DMS153 treated with DMSO at 0.1 percent for 48 hours (cell line): ENCODE measurements around the gene TSNAX.

Source experiments
- DNase-seq: peaks from one replicate; lab custom pipeline; 2025; ENCODE audit not compliant: unreplicated experiment; lab: John Stamatoyannopoulos, UW

Gene TSNAX

DNA sequence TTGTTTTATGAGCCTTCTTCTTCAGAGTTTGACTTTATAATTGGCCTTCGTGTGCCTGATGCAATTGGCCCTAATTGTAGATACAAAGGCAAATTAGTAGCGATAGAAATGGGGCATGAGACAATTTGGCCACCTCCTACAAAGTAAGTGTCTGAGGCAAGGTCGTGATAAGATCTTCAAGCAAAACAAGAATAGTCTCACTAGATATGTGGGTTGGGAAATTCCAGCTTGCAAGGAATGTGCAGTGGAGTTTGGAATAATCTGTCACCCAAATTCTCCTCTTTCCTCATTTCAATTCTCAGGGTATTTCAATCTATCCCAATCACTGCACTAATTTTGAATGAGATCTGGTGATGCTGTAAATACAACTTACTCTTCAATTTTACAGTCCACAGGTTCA, 11.4 kb upstream of the TSNAX start:
- DNase-seq = no peak

DNA sequence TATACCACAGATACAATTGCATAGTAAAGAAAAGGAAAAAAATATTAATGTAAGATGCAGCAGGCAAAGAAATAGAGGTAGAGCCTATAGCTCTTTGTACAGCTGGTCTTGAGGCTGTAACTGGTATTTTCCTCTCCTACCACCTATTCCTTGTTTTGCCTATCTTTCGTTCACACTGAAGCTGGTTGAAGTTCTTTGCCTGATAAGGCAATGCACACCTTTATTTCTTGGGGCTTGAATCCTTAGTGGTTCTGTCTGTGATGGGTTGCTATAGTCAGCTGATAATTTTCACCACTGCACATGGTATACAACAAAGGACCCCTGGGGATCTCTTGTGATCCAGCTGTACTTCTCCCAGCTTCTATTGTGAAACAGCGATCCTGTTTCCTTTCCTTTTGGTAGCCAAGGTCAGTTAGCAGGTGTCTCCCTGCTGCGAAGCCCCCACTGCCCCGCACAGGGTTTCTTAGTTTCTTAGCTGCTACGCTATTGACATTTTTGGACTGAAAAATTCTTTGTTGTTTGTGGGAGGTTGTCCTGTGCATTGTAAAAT, 9.9 kb upstream of the TSNAX start:
- no peak for DNase-seq

DNA sequence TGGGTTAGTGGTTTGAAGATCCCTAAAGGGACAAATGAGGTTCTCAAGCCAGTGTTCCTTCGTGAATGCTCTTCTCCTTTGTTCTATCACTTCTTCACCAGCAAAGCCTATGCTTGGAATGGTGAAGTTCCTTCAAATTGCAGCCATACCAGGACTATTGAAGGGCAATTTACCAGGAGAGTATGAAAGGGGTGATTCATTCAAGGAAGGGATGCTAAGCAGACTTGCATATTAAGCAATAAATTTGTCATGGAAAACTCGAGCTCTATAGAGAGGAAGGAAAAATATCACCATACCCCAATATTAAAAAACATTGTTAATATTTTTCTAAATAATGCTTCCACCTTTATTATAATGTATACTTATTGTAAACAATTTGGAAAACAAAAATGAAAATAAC, 9.3 kb upstream of the TSNAX start:
- no peak for DNase-seq

GRCh38 chr1:231522038-231522437, 6.4 kb upstream of the TSNAX start:
- DNase-seq = no peak

GRCh38 chr1:231522931-231523642, 5.4 kb upstream of the TSNAX start:
- no peak for DNase-seq

GRCh38 chr1:231523816-231524215, 4.7 kb upstream of the TSNAX start:
- no peak for DNase-seq

DNA sequence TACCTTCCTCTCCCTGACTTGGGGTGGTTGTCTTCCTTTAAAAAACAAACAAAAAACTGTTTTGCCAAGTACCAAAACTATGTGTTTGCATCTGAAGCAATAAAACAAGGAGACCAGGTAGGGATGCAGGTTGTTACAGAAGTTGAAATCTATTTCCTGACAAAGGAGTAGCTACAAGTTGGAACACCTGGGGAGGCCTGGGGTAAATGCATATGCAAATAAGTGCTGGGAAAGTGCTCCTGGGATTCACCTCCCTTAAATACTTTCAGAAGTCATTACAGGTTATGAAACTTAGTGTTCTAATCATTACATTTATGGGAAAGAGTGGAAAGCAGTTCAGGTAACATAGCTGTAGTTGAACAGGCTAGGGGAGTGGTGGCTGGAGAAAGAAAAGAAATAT, 1.9 kb upstream of the TSNAX start:
- no peak for DNase-seq

- DNase-seq = peak; percentile 60
These were observed 790 bp upstream of the TSNAX start for GRCh38 chr1:231527586-231528171.

GRCh38 chr1:231533240-231533639, 4.8 kb downstream of the TSNAX start:
- no peak for DNase-seq

- no peak for DNase-seq
These were observed 6.3 kb downstream of the TSNAX start for GRCh38 chr1:231534703-231535159.

DNA sequence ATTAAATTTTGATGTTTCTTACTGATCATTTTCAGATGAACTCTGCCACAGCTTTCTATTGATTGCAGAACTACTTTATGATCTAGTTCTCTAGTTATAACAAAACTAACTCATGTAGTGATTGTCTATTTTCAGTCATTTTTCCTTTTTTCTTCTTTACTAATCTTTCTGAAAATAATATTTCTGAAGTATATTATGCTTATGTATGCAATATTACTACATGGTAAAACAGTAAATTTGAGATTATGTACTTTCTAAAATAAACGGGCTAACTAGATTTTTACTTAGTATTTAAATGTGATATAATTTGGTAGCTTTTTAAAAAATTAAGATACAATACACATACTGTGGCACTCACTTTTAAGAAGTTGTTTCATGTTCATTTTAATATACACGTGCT, 7.6 kb downstream of the TSNAX start:
- DNase-seq = no peak

- no peak for DNase-seq
These were observed 12.4 kb downstream of the TSNAX start for GRCh38 chr1:231540847-231541246.

DNA sequence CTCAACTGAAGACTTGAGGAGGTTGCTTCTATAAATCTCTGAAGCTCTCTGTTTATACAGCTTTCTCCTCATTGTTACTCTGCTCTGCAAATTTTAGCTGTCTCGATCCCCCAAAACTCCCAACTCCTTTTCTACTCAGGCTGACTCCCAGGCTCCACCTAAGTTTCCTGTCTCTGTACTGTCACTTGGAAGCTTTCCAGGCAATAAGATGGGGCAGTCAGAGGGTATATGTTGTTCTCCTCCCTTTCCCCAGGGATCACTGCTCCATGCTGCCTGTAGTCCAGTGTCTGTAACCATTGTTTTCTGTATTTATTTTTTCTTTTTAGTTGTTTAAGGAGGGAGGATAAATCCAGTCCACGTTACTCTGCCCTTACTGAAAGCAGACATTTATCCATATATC, 13.4 kb downstream of the TSNAX start:
- DNase-seq = no peak

DNA sequence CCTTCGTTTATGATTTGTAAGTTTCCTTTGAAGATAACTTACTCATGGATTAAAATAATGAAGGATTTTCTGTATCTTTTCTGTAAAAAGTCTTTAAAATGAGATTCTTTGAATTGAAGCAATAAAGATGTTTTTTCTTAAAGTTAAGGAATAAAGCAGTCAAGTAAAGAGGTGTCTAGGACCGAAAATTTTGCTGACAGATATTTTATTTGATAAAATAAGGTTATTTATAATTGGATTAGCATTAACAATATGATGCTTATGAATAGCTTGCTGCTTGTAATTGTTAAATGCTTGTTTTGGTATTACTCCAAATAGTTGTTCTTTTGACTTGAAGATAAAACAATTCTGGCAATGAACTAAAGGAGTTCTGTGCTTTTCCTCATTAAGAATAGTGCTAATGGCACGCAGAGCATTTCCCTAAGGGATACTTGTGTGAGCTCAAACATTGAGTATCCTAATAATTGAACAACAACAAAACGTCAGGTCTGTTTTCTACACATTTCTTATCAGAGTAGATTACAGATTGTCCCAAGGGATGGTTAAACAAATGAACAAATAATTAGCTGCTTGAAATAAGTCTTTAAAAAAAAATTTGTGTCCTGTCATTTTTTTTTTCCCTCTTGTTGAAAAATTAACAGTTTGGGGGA, 16.6 kb downstream of the TSNAX start:
- no peak for DNase-seq

DNA sequence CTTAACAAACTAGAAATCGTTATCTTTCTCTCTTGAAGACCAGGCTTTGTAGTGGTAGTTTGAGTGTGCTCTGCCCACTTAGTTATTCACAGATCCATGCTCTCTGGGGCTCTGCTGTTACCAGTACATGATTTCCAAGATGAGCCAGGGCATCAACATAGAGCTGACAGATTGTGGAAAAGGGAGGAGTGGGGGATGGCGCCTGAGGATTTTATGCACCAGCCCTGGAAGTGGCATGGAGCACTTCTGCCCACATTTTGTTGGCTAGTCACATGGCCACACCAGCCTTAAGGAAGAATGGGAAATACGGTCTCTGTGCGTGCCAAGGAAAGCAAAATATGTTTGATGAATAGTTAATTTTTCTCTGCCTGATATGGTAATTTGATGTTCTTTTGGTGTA, 18.2 kb downstream of the TSNAX start:
- no peak for DNase-seq

- no peak for DNase-seq
These were observed 21.4 kb downstream of the TSNAX start for GRCh38 chr1:231549733-231550447.

DNA sequence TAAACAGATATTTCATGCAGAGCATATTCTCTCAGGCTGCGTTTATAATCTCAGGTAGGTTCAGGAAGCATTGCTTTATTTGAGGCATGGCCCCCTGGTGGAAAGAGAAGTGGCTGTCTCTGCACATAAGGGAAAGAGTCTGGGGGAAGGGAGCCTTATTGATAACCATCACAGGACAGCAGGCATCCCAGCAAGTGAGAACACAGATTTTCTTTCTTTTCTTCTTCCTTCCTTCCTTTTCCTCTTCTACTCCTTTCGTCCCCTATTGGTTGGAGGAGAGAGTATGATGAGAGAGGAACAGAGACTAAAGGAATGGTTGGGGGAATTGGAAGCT, 21.9 kb downstream of the TSNAX start:
- DNase-seq = no peak

- no peak for DNase-seq
These were observed 24.9 kb downstream of the TSNAX start for GRCh38 chr1:231553320-231553719.

DNA sequence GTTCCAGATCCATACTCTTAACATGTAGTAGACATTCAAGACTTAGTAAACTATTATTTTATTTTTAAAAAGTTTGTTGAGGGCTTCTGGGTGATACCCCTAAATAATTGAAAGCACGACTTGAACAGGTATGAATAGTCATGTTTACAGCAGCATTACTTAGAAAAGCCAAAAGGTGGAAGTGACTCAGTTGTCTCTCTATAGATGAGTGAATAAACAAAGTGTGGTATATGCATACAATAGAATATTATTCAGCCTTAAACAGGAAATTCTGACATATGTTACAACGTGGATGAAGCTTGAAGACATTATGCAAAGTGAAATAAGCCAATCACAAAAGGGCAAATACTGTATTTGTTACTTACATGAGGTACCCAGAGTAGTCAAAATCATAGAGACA, 26.5 kb downstream of the TSNAX start:
- DNase-seq = no peak

- DNase-seq = no peak
These were observed 28.9 kb downstream of the TSNAX start for GRCh38 chr1:231557411-231557810.

DNA sequence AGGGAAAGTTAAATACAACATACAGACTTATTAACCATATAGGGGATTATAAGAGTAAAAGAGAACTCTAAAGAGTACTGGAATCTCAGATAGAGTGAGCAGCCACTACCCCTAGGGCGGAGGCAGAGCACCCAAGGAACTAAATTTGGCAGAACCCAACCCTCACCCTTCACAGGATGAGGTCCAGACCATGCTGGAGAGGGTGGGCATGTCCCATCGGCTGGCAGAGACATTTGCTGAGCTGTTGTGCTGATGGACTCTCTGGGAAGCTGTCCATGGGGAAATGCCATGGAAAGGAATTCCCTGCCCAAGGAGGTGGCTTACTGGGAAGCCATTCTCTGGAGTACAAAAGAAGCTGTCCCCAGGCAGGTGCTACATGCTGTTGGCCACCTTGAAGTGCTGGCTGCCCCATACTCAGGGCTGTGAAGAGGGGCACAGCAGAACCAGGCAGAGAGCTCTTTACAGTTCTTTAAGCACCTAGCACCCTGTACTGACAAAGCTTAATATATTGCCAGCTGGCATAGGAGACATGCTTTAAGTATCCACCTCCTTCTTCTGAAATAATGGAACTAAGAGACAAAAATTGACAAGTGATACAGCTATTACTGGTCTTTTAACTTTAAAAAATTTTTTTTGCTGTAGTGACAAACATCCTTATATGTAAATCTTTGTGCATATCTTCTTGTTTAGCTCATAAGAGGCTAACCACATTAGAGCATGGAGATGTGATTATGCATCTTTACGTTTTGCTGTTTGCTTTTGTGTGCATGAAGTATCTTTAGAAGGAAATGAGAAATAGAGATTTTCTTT, 29.6 kb downstream of the TSNAX start:
- no peak for DNase-seq
